ENCODE measurements around the gene ARSG.

DNA sequence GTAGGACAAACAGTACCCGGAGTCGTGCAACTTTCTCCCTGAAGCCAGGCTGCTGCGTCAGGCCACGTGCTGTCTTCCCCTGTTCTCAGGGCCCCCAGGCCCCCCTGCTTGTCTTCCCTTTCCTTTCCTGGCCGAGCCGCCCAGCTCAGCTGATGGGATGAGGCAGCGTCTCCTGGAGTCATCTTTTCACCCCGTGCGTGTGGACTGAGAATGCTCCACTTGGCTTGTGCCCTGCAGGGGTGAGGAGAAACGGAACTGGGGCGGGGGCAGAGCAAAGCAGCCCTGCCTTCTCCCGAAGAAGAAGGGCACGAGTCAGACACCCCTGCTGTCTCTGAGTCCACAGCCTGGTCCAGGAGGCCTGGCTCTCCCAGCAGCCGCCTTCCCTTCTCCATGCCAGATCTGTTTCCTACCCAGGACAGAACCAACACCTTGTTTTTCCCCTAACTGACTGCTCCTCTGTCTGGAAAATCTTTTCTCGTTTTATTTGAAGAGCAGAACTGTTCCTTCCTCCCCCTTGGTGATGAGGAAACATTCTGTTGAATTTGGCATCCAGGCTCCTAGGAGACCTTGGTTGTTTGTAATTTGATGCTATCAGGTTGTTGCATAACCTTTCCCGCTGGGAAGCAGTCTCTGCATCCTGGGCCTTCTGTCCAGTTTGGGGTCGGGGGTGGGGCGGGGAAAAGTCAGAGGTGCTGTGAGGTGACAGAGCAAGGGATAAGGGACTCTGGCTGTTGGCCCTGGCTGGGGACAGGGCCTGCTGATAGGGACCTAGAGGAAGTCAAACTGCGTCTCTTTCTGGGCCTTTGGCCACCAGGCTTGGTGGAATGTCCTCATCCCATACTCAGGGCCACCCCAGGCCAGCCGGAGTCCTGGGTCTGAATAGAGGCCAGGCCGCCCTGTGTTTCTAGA, 87.2 kb downstream of the ARSG start:
- TF ChIP-seq, protein P1, sequence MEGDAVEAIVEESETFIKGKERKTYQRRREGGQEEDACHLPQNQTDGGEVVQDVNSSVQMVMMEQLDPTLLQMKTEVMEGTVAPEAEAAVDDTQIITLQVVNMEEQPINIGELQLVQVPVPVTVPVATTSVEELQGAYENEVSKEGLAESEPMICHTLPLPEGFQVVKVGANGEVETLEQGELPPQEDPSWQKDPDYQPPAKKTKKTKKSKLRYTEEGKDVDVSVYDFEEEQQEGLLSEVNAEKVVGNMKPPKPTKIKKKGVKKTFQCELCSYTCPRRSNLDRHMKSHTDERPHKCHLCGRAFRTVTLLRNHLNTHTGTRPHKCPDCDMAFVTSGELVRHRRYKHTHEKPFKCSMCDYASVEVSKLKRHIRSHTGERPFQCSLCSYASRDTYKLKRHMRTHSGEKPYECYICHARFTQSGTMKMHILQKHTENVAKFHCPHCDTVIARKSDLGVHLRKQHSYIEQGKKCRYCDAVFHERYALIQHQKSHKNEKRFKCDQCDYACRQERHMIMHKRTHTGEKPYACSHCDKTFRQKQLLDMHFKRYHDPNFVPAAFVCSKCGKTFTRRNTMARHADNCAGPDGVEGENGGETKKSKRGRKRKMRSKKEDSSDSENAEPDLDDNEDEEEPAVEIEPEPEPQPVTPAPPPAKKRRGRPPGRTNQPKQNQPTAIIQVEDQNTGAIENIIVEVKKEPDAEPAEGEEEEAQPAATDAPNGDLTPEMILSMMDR (IDR thresholded peaks at IDR 0.05) = no peak
- TF ChIP-seq POLR2AphosphoS5 (IDR thresholded peaks at IDR 0.05) = peak; percentile 91

Measured in gastroesophageal sphincter (tissue), 3 donors.